Measurements from ENCODE around the gene MPZL2.

Gene MPZL2

DNA sequence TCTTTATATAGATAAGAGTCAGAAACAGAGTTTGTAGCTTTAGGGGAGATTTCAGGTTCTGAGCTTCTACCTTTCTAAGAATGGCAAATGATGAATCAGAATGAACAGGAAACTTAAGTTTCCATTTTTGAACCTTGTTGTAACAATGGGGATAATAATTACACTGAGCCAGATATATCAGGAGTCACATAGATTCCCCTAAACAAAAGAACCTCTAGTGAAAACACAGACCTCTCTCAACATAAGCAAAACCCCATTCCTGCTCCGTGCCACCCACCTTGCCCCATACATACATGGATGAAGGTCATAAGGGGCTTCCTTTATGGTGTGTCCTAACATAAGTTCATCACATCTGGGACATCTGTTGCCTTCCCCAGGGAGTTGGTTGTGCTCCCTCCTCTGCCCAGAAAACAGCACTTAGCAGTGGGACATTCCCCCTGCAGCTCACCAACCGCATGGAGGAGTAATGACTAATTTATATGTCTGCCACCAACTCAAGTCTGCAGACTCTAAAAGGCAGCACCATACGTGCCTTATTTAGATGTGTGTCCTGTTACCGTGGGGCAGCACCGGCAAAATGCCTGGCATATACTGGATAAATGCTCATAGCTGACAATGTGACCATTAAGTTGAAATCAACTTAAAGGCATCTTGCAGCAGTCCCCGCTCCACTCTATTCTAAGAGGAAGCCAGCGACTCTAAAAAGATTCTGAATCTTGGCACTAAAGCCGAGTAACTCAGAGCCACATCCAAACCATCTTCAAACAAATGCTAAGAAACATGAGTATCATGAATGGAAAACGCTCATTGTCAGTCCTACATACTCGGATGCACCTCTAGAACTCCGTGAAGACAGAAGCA, 47.2 kb downstream of the MPZL2 start:
- DNase-seq, result no peak

DNA sequence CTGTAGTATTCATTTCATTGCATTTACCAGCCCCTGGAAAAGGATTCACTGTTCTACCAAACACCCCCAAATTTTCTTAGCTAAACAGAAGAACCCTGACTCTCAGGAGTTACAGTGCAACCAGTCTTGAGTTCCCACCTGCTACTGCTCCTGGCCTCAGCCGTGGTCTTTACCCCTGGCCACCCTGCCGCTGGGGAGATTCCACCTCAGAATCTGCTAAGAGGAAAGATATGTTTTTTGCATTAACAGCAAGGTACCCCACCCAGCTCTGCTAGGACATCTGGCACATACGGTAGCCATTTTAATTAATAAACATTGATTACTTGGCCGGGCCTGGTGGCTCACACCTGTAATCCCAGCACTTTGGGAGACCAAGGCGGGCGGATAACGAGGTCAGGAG, 48.3 kb downstream of the MPZL2 start:
- DNase-seq, result no peak

DNA sequence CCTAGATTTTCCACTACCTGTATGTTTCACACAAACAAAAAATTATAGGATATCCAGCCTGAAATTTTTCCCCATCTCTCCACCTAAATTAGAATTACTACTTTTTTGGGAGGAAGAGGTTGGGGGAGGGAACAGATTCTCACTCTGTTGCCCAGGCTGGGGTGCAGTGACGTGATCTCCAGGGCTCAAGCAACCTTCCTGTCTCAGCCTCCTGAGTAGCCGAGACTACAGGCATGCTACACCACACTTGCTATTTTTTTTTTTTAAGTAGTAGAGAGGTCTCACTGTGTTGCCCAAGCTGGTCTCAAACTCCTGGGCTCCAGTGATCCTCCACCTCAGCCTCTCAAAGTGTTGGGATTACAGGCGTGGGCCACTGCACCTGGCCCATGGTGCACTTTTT, 48.8 kb downstream of the MPZL2 start:
- DNase-seq, result no peak

DNA sequence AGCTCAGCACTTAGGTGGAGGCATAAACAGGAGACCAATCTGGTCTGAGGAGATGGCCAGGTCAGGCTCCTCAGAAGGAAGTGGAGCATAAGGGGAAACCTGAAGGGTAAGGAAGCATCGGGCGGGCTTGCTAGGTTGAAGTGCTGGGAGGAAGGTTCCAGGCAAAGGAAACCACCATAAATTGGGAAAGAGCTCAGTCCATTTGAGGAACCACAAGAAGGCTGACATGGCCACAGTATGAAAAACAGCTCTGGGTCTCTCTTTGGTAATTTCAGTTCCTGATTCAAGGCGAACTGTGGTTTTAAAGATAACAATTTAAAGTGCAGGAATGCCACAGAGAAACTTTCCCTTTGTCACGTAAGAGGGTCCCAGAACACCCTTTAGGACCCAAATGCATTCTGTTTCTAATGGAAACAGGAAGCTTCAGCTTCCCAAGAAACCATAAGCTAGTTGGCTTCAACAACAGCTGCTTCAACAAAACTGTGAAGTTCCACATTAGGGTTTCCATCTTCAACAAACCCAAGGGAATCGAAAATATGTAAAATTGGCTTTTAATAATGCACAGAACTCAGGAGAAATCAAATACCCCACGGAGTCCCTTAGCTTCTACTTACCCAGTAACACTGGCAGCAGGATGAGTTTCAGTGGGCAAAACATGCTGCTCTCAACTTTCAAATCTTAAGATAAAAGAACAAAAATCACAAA, 49.7 kb downstream of the MPZL2 start:
- peak; percentile 22 for DNase-seq

DNA sequence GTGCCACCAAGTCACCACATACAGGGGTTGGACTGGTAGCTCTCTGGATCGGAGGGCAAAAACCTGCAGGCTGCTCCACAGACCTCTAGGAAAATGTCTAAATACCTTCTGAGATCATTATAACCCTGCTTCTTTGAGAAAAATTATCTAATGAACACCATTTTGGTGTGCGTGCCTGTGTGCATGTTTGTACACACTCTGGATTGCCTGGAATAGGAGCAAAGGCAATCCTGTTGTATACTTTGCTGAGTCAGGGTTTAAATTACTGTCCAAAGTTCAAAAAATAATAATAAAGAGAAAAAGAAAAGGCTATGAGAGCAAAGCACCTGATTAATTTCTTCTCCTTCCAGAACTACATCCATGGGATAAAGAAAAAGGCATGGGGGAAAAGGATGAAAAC, 50.3 kb downstream of the MPZL2 start:
- no peak for DNase-seq

DNA sequence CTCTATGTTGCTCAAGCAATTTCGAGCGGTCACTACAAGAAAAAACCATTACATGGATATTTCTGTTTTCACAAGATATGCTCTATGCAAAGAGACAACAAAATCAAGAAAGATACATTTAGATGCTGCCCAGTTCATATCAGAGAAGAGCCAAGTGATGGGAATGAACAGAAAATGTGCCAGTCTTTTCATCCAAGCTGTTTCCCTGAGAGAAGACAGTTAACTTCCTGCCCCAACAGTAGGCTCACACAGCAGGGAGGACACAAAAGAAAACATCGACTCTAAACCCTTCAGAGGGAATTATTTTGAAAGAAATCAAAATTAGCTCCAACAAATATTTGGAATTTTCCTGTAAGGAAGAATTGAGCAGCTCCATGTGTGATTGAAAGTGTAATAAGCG, 50.9 kb downstream of the MPZL2 start:
- DNase-seq, result no peak

DNA sequence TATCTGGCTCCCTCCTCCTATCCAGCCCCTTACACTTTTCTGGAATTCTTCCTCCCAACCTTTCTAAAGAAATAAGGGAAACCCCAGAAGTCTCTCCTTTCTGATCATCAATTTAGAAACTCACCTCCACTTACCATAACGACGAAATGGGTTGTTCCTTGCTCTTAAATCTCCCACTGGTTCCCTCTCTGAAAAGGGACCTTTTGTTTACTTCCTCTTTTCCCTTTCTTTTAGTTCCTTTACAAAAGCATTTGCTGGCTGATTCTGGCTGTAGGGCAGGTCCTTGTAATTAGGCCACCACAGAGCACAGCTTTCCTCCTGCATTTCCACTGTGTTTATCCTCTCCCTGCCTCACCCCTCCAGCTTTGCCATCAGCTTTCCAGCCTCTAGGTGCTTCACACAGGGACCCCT, 51.3 kb downstream of the MPZL2 start:
- DNase-seq, result no peak

DNA sequence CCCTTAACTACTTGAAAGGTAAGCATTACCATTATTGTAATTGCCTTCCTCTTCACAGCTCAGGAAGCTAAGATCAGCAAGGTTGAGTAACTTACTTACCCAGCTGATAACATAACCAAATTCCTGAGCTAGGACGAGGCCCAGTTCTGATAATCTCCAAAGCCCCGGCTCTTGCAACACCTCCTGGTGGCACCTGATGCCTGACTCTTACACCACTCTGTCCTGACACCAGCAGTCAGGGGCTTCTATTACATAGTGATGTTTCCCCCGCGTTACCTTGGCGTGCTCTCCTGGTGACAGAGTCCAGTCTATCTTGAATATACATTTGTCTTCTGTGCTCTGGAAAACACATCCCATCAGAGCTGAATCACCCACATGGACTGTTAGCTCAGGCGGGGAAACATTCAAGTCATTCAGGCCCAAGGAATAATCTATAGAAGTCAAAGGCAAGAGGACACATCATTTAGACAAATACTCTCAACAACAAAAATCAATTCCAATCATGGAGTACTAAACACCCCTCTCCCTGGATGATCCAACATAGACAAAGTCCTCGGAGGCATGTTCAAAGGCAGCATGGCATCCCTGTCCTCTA, 51.9 kb downstream of the MPZL2 start:
- no peak for DNase-seq

DNA sequence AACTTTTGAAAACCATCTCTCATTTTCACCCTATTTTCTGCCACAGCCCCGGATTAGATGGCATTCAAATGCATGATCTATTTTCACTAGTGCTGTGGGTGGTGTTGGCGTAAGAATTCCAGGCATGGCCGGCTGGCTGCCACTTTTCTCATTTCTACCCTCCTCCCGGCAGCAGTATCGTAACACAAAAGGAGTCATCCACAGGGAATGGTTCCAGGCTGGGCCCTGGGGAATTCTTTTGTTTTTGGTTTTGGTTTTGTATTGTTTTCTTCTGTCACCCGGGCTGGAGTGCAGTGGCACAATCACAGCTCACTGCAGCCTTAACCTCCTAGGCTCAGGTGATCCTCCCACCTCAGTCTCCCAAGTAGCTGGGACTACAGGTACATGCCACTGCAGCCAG, 53.1 kb downstream of the MPZL2 start:
- DNase-seq, result no peak

DNA sequence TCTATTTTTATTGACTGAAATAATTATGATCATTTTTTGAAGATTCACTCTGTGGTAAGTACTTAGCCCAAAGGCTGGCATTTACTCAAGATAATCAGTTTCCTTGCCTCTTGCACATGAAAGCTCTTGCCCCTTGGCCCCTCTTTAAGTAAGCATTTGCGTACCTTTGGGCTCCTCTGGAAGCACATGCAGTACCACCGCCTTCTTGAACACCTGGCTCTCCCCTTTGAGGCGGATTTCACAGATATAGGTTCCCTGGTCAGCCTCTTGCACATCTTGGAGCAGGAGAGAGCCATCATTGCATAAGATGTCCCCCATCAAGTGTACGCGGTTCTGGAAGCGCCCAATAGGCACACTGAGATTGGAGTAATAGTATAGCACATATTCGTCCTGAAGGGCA, 53.8 kb downstream of the MPZL2 start:
- no peak for DNase-seq

DNA sequence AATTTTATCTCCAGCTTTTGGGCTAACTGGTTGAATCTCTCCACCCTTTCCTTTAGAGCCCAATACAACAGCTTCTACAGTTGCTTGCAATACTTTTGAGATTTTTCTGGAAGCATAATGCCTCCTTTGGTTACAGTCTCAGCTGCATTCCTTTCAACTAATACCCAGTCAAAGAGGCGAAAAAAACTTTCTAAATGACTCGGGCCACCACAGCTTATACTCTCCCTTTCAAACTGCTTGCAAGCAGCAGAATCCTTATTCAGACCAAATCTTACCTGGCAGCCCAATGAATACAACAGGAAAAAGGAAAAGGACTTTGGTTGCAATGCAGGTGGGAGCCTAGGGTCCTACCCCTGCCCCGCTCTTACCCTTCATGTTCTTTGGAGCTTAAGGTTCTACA, 55.1 kb downstream of the MPZL2 start:
- DNase-seq, result no peak

DNA sequence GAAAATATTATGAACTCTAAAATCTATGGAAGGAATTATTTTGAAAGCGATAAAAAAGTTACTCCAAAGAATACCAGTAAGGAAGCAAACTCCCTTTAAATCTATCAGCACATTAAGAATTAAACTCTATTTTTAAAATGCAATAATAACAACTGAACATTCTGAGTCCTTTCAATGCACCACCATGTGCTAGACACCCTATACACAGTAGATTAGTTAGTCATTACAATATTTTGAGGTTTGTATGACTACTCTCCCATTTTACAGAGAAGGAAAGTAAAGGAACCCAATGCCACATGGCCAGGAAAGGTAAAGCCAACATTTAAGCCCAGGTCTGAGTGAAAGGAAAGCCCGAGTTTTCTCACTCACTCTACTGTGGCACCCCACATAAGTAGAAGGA, 57.0 kb downstream of the MPZL2 start:
- DNase-seq, result no peak

DNA sequence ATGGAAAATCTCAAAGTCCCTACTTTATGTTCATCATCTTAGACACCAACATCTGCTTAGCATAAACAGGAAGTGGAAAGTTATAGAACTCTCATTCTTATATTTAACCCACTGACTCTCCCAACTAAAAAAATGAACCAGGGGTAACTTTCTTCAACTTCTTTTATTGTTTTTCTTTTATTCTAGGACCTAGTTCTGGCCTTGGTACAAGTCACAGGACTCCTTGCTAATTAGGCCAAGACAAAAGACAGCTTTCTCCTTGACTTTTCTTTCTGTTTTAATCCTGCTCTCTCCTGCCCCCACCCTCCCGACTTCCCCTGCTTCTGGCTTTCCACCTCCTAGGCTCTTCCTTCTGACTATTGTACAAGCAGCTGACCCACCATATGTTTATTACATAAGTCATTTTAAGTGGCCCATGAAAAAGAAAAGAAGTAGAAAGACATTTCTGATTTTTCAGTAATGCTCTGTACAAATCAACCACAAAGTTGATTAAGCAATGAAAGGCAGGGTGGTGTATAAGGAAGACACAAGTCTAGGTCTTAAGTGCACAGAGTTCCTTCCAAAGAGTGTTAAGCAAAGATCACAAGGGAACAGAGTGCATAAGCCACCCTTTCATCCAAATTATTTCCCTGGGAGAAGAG, 57.6 kb downstream of the MPZL2 start:
- no peak for DNase-seq

DNA sequence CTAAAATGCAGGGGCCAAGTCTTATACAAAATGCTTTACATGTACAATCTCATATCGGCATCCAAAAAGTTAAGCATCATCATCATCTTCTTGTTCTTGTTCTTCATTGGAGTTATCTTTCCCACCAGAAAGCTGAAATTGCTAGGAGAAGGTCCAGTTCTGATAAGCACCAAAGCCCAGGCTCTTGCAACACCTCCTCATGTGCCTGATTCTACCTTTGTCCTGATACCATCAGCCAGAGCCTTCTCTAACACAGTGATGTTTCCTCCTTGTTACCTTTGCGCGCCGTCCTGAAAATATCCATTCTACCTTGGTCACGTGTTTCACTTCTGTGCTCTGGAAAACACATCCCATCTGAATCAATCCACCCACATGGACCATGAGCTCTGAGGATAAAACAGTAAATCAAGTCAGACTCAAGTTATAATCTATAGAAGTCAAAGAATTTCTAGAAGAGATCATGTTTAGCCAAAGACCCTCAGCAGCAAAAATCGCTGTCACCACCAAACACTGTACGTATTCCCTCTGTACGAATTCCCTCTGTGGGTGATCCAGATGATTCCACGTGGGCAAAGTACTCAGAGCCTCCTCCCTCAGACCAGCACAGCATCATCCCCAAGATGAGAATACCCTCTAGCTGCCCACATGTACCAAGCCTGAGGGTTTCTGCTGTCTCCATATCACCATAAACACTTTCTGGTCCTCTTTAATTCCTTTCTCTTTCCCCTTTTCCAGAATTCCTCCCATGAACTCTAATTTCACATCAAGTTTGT, 58.3 kb downstream of the MPZL2 start:
- DNase-seq, result no peak

Data from midbrain (tissue), 1 donor.